Measurements from ENCODE around the gene WARS2. TPM values are rescaled to one million over a fixed set of nuclear protein-coding genes. Genes with fewer than 3 reads are reported as not detected.

The WARS2 gene
- total RNA-seq, 1 donor: 23.9 TPM

GRCh38 chr1:119008483-119009311, 131.8 kb downstream of the WARS2 start:
- Histone ChIP-seq H3K27me3 (ENCODE audit: insufficient read depth, low read length) (peaks cover 14% of the 10 kb centered on the region), H3K36me3 (ENCODE audit: insufficient read depth, low read length) (no peaks in the 10 kb centered on the region), H4K20me1 (ENCODE audit: insufficient read depth, low read length) (no peaks in the 10 kb centered on the region), H3K4me2 (ENCODE audit: insufficient read depth, low read length) (peak overlapping the region; percentile 88), H3K4me3 (ENCODE audit: insufficient read depth, low read length) (peak overlapping the region; percentile 64), H2AFZ (ENCODE audit: low read length) (peak overlapping the region; percentile 83), H3K27ac (ENCODE audit: low read depth, low read length) (peak overlapping the region; percentile 75), H3K79me2 (ENCODE audit: insufficient read depth, low read length) (no peaks in the 10 kb centered on the region), H3K9me3 (ENCODE audit: low read depth, low read length) (peaks cover 3% of the 10 kb centered on the region), H3K4me1 (ENCODE audit: insufficient read depth, low read length) (peaks cover 23% of the 10 kb centered on the region)
- DNase-seq (ENCODE audit: insufficient read length, low spot score, missing footprints): peak; percentile 95
- peak; percentile 65 for TF ChIP-seq CTCF (IDR thresholded peaks at IDR 0.05; ENCODE audit: extremely low read depth, low read depth, low read length)

GRCh38 chr1:119007670-119008482, 132.6 kb downstream of the WARS2 start:
- no peaks in the 10 kb centered on the region for H3K79me2 ChIP-seq (ENCODE audit: insufficient read depth, low read length)
- peak overlapping the region; percentile 88 for H3K4me2 ChIP-seq (ENCODE audit: insufficient read depth, low read length)
- H4K20me1 ChIP-seq (ENCODE audit: insufficient read depth, low read length): no peaks in the 10 kb centered on the region
- H3K4me3 ChIP-seq (ENCODE audit: insufficient read depth, low read length): peak overlapping the region; percentile 64
- no peak for TF ChIP-seq CTCF (IDR thresholded peaks at IDR 0.05; ENCODE audit: extremely low read depth, low read depth, low read length)
- peaks cover 3% of the 10 kb centered on the region for H3K9me3 ChIP-seq (ENCODE audit: low read depth, low read length)
- DNase-seq (ENCODE audit: insufficient read length, low spot score, missing footprints): no peak
- H3K27ac ChIP-seq (ENCODE audit: low read depth, low read length): no peak overlapping the region
- H3K4me1 ChIP-seq (ENCODE audit: insufficient read depth, low read length): peaks cover 23% of the 10 kb centered on the region
- H3K27me3 ChIP-seq (ENCODE audit: insufficient read depth, low read length): peaks cover 14% of the 10 kb centered on the region
- no peak overlapping the region for H2AFZ ChIP-seq (ENCODE audit: low read length)
- no peaks in the 10 kb centered on the region for H3K36me3 ChIP-seq (ENCODE audit: insufficient read depth, low read length)

DNA sequence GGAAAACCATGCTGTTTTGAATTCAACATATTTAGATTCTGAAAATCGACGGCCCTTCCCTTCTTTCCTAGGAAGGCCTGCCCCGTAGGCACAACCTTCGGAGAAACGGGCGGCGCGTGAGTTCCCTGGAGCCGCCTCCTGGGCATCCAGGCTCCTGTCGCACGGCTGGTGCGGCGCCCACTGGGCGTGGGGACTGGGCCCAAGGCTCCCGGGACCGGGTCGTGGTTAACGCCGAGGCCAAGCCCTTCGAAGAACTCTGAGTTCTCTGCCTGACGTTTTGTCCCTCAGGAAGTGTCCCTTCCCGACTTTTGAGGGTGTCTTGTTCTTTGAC, 133.1 kb downstream of the WARS2 start:
- H3K79me2 ChIP-seq (ENCODE audit: insufficient read depth, low read length): no peaks in the 10 kb centered on the region
- peaks cover 14% of the 10 kb centered on the region for H3K27me3 ChIP-seq (ENCODE audit: insufficient read depth, low read length)
- no peak overlapping the region for H2AFZ ChIP-seq (ENCODE audit: low read length)
- TF ChIP-seq CTCF (IDR thresholded peaks at IDR 0.05; ENCODE audit: extremely low read depth, low read depth, low read length): no peak
- H3K36me3 ChIP-seq (ENCODE audit: insufficient read depth, low read length): no peaks in the 10 kb centered on the region
- DNase-seq (ENCODE audit: insufficient read length, low spot score, missing footprints): no peak
- H3K4me2 ChIP-seq (ENCODE audit: insufficient read depth, low read length): no peak overlapping the region
- no peaks in the 10 kb centered on the region for H4K20me1 ChIP-seq (ENCODE audit: insufficient read depth, low read length)
- H3K4me3 ChIP-seq (ENCODE audit: insufficient read depth, low read length): no peak overlapping the region
- no peak overlapping the region for H3K27ac ChIP-seq (ENCODE audit: low read depth, low read length)
- peaks cover 26% of the 10 kb centered on the region for H3K4me1 ChIP-seq (ENCODE audit: insufficient read depth, low read length)
- H3K9me3 ChIP-seq (ENCODE audit: low read depth, low read length): peaks cover 3% of the 10 kb centered on the region

Data from osteoblast (primary cell).